ENCODE measurements around the gene SLC6A3.

DNA sequence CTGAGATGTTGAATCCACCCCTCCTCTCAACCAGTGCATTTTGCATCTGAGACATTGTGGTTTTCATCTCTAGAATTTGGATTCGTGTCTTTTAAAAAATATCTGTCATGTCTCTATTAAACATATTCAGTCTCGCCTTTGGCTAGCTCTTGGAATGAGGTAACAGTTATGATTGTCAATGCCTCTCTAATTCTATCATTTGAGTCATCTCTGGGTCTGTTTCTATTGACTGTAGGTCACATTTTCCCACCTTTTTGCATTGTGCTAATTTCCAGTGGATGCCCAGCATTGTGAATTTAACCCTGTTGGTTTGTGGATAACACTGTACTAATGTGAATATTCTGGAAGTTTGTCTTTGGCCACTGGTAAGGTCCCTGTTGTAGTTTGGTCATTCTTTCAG is 8.4 kb upstream of the SLC6A3 start:
- no peak for TF ChIP-seq ELF4 (IDR thresholded peaks at IDR 0.05)
- TF ChIP-seq NFRKB (IDR thresholded peaks at IDR 0.05): no peak
- TF ChIP-seq PKNOX1 (IDR thresholded peaks at IDR 0.05): no peak
- TF ChIP-seq FOXK2 (IDR thresholded peaks at IDR 0.05): no peak
- TF ChIP-seq FOXM1 (IDR thresholded peaks at IDR 0.05; ENCODE audit: borderline replicate concordance): no peak
- no peak for TF ChIP-seq SP1 (IDR thresholded peaks at IDR 0.05)
- TF ChIP-seq L3MBTL2 (conservative IDR thresholded peaks at IDR 0.05): no peak
- no peak for TF ChIP-seq FOXA1 (IDR thresholded peaks at IDR 0.05)

Data from HEK293T (cell line).